Stomach (tissue), 9 donors: ENCODE results near the gene MUSK. TPM values are rescaled to one million over a fixed set of nuclear protein-coding genes. Genes with fewer than 3 reads are reported as not detected.
"Not testable (repeated sequence)": the region's sequence is repeated elsewhere in the genome, so short reads cannot be mapped to it uniquely, and the experiment has no call there.

Experiments used
- DNase-seq, 2 donors: peaks; one replicate each; pipeline versions ENCODE4 v3.0.0 to v3.0.0-alpha.2; 2013 to 2019
- H3K27ac ChIP-seq, 5 donors: fragments of 200-600 bp in 4 of 5; sonication (generic) in 4 of 5; one replicate each; pipeline ENCODE4 v1.5.1; 2013 to 2019; ENCODE audit warnings: mild to moderate bottlenecking in 1 of 5, moderate library complexity in 1 of 5
- H3K27me3 ChIP-seq, 3 donors: fragments of 200-600 bp; sonication (generic); one replicate each; pipeline ENCODE4 v1.5.1; 2017 to 2019; ENCODE audit warnings: mixed run types in 1 of 3
- H3K36me3 ChIP-seq, 4 donors: fragments of 200-600 bp; sonication (generic); 1 replicate in 3 of 4; 2 replicates in 1 of 4; pipeline ENCODE4 v1.5.1; 2016 to 2019
- H3K4me1 ChIP-seq, 4 donors: fragments of 200-600 bp; sonication (generic); one replicate each; pipeline ENCODE4 v1.5.1; 2016 to 2019
- H3K4me3 ChIP-seq, 4 donors: fragments of 200-600 bp; sonication (generic) in 3 of 4; one replicate each; pipeline ENCODE4 v1.5.1; 2016 to 2019; ENCODE audit warnings: mild to moderate bottlenecking in 1 of 4
- H3K9me3 ChIP-seq, 4 donors: fragments of 200-600 bp; sonication (generic); one replicate each; pipeline ENCODE4 v1.5.1; 2016 to 2019
- EP300 ChIP-seq: sonication (generic); formaldehyde crosslinking; IDR thresholded peaks from one replicate; pipeline ENCODE4 v1.6.1; 2017; ENCODE audit warnings: antibody characterized with exemption
- POLR2A ChIP-seq, 4 donors: fragments of 450-650 bp; IDR thresholded peaks; one replicate each; pipeline ENCODE4 v1.6.1; 2016; ENCODE audit warnings: antibody characterized with exemption in 4 of 4, control low read depth in 2 of 4, mild to moderate bottlenecking in 1 of 4, moderate library complexity in 1 of 4
- POLR2AphosphoS5 ChIP-seq, 3 donors: sonication (generic); formaldehyde crosslinking; IDR thresholded peaks; one replicate each; pipeline ENCODE4 v1.6.1; 2016; ENCODE audit warnings: antibody characterized with exemption in 3 of 3
- WGBS, 5 donors: extraction: QIAGEN DNeasy Blood & Tissue Kit in 3 of 5; methylation state at CpG; one replicate each; pipeline versions ENCODE4 v1.1.5 to v1.1.7; 2013 to 2018; 5-methylcytosine and 5-hydroxymethylcytosine counted together
- intact Hi-C: fragments of 100-400 bp; cut with DNase I; formaldehyde crosslinking; loops from one replicate; pipeline ENCODE4 v1.15.1; 2023; ENCODE audit warnings: low total_unique reads
- polyA plus RNA-seq, 3 donors: library from polyadenylated mRNA; stranded (reverse); fragments of 200-250 nt; gene quantifications; one replicate each; pipeline ENCODE4 v1.2.3, GENCODE V29; 2013
- total RNA-seq, 5 donors: library from RNA; depleted of rRNA; stranded (reverse); fragments of >200 nt; gene quantifications; one replicate each; pipeline versions ENCODE4 v1.1.0 to v1.2.3, GENCODE V29; 2014 to 2016
- TF ChIP-seq, protein P1 (sequence below), 7 experiments: fragments of 450-650 bp in 4 of 7; fragments of 200-600 bp in 3 of 7; sonication (generic) in 3 of 7; IDR thresholded peaks; one replicate each; pipeline ENCODE4 v1.5.1; 2016 to 2019; ENCODE audit warnings: antibody characterized with exemption in 7 of 7, control low read depth in 2 of 7, mild to moderate bottlenecking in 1 of 7
- donor health status: healthy with polysubstance abuse.
- donor health status: Bipolar disorder and iron deficiency.
- donor health status: healthy.

Gene MUSK
- total and polyA plus RNA-seq, 8 donors = 0.23 to 20.4 (median 3.0) TPM

DNA sequence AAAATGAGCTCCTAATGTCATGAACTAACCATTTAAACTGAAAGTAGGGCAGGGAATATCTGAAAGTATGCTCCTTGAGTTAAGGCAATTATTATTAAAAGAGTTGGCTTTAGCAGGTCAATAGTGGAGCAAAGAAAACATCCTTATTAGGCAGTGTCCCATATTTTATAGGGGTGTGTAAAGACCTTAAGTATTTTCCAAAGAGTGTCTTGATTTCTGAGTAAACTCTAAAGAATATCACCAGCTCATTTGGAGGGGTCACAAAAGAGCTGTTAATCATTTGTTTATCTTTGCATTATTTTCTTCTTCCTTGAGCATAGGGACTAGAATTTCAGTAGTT lies 109.3 kb downstream of the MUSK start:
- no peaks in the 10 kb centered on the region for H3K36me3 ChIP-seq
- H3K9me3 ChIP-seq = no peaks in the 10 kb centered on the region
- no peak overlapping the region for H3K4me3 ChIP-seq
- intact Hi-C loops = no loop called here
- H3K27ac ChIP-seq = peak overlapping the region in 1 of 5 donors; percentile 24
- H3K4me1 ChIP-seq = peaks cover 0 to 17% (median 0%) of the 10 kb centered on the region in 4 donors
- TF ChIP-seq POLR2A (IDR thresholded peaks at IDR 0.05) = no peak
- DNase-seq = no peak
- no peaks in the 10 kb centered on the region for H3K27me3 ChIP-seq

- H3K4me3 ChIP-seq = no peak overlapping the region
- no peaks in the 10 kb centered on the region for H3K27me3 ChIP-seq
- no peak overlapping the region for H3K27ac ChIP-seq
- whole genome bisulfite sequencing, 5 donors = 92 to 98% (median 96%) methylated on average over 5 of the region's 5 CpGs
- intact Hi-C loops = no loop called here
- no peaks in the 10 kb centered on the region for H3K9me3 ChIP-seq
- H3K4me1 ChIP-seq = peaks cover 0 to 5% (median 0%) of the 10 kb centered on the region in 4 donors
- TF ChIP-seq EP300 (no peak), POLR2AphosphoS5 (IDR thresholded peaks at IDR 0.05) (no peak)
- no peaks in the 10 kb centered on the region for H3K36me3 ChIP-seq
- DNase-seq = no peak
Observed at GRCh38 chr9:110782701-110783100, 114.1 kb downstream of the MUSK start.

GRCh38 chr9:110784309-110784708 lies 115.7 kb downstream of the MUSK start:
- DNase-seq = no peak
- intact Hi-C loops = no loop called here
- 43 to 68% (median 56%) methylated on average over 1 of the region's 1 CpG for WGBS, 5 donors
- Histone ChIP-seq H3K27ac (no peak overlapping the region), H3K27me3 (no peaks in the 10 kb centered on the region), H3K4me1 (no peaks in the 10 kb centered on the region), H3K36me3 (no peaks in the 10 kb centered on the region), H3K4me3 (no peak overlapping the region), H3K9me3 (no peaks in the 10 kb centered on the region)
- TF ChIP-seq POLR2A (IDR thresholded peaks at IDR 0.05) = no peak
- no peak for TF ChIP-seq EP300
- TF ChIP-seq, protein P1, sequence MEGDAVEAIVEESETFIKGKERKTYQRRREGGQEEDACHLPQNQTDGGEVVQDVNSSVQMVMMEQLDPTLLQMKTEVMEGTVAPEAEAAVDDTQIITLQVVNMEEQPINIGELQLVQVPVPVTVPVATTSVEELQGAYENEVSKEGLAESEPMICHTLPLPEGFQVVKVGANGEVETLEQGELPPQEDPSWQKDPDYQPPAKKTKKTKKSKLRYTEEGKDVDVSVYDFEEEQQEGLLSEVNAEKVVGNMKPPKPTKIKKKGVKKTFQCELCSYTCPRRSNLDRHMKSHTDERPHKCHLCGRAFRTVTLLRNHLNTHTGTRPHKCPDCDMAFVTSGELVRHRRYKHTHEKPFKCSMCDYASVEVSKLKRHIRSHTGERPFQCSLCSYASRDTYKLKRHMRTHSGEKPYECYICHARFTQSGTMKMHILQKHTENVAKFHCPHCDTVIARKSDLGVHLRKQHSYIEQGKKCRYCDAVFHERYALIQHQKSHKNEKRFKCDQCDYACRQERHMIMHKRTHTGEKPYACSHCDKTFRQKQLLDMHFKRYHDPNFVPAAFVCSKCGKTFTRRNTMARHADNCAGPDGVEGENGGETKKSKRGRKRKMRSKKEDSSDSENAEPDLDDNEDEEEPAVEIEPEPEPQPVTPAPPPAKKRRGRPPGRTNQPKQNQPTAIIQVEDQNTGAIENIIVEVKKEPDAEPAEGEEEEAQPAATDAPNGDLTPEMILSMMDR (IDR thresholded peaks at IDR 0.05) = no peak
- no peak for TF ChIP-seq POLR2AphosphoS5 (IDR thresholded peaks at IDR 0.05)

- Histone ChIP-seq H3K9me3 (no peaks in the 10 kb centered on the region), H3K27ac (no peak overlapping the region), H3K36me3 (no peaks in the 10 kb centered on the region), H3K27me3 (no peaks in the 10 kb centered on the region), H3K4me3 (no peak overlapping the region), H3K4me1 (no peaks in the 10 kb centered on the region)
- WGBS, 5 donors = 36 to 62% (median 44%) methylated on average over 1 of the region's 1 CpG
- DNase-seq = peak in 1 of 2 donors; percentile 46
- TF ChIP-seq, protein P1 (IDR thresholded peaks at IDR 0.05) = no peak
- TF ChIP-seq POLR2A (IDR thresholded peaks at IDR 0.05) (no peak), POLR2AphosphoS5 (IDR thresholded peaks at IDR 0.05) (no peak), EP300 (no peak)
- intact Hi-C loops = no loop called here
Observed at GRCh38 chr9:110785166-110785565, 116.6 kb downstream of the MUSK start.

GRCh38 chr9:110788396-110788795 lies 119.8 kb downstream of the MUSK start:
- H3K27me3 ChIP-seq, intact Hi-C loops, H3K4me3 ChIP-seq, H3K27ac ChIP-seq, H3K4me1 ChIP-seq, H3K36me3 ChIP-seq, DNase-seq, H3K9me3 ChIP-seq: not testable (repeated sequence)
- WGBS, 5 donors = 89 to 98% (median 93%) methylated on average over 5 of the region's 5 CpGs

GRCh38 chr9:110788871-110789270 lies 120.3 kb downstream of the MUSK start:
- no peak overlapping the region for H3K27ac ChIP-seq
- H3K9me3 ChIP-seq = no peaks in the 10 kb centered on the region
- TF ChIP-seq EP300 = no peak
- TF ChIP-seq, protein P1 (IDR thresholded peaks at IDR 0.05) = no peak
- TF ChIP-seq POLR2A (IDR thresholded peaks at IDR 0.05) = no peak
- TF ChIP-seq POLR2AphosphoS5 (IDR thresholded peaks at IDR 0.05) = no peak
- no peaks in the 10 kb centered on the region for H3K4me1 ChIP-seq
- H3K36me3 ChIP-seq = no peaks in the 10 kb centered on the region
- intact Hi-C loops = no loop called here
- no peak overlapping the region for H3K4me3 ChIP-seq
- no peak for DNase-seq
- no peaks in the 10 kb centered on the region for H3K27me3 ChIP-seq
